Kasumi-1 (cell line): ENCODE measurements around the gene LAD1.

ENCODE experiments used
- DNase-seq, 2 experiments: peaks; one replicate each; lab custom pipeline; 2025; lab: John Stamatoyannopoulos, UW

Gene LAD1

GRCh38 chr1:201391651-201392511 is 7.2 kb downstream of the LAD1 start:
- no peak for DNase-seq

GRCh38 chr1:201391225-201391624 is 7.9 kb downstream of the LAD1 start:
- DNase-seq, result no peak

- DNase-seq, result no peak
Measured at GRCh38 chr1:201389051-201389450, 10.1 kb downstream of the LAD1 start.

- no peak for DNase-seq
Measured at GRCh38 chr1:201386208-201386607, 12.9 kb downstream of the LAD1 start.

- peak; percentile 17 to 29 for DNase-seq
Measured at GRCh38 chr1:201385299-201385891, 13.7 kb downstream of the LAD1 start.

GRCh38 chr1:201384406-201384782 is 14.7 kb downstream of the LAD1 start:
- DNase-seq, result no peak

- DNase-seq, result no peak
Measured at GRCh38 chr1:201383647-201384405, 15.3 kb downstream of the LAD1 start.

- DNase-seq, result no peak
Measured at GRCh38 chr1:201381130-201381529, 18.0 kb downstream of the LAD1 start.

- no peak for DNase-seq
Measured at GRCh38 chr1:201379733-201380242, 19.3 kb downstream of the LAD1 start.

GRCh38 chr1:201378804-201379203 is 20.3 kb downstream of the LAD1 start:
- no peak for DNase-seq

- DNase-seq, result no peak
Measured at GRCh38 chr1:201377611-201378092, 21.5 kb downstream of the LAD1 start, which contains the start of gene TNNT2. TSS of gene TNNT2 (minus strand) at chr1:201377680. CDS start at chr1:201373254, 4,426 bp downstream.

GRCh38 chr1:201376464-201377374 is 22.4 kb downstream of the LAD1 start:
- peak in 1 of 2 experiments; percentile 1 for DNase-seq

- DNase-seq, result no peak
Measured at GRCh38 chr1:201376107-201376463, 23.0 kb downstream of the LAD1 start.

- no peak for DNase-seq
Measured at GRCh38 chr1:201375169-201375568, 24.0 kb downstream of the LAD1 start.

- no peak for DNase-seq
Measured at GRCh38 chr1:201374364-201374763, 24.8 kb downstream of the LAD1 start.

- DNase-seq, result no peak
Measured at GRCh38 chr1:201371792-201372191, 27.3 kb downstream of the LAD1 start.

GRCh38 chr1:201371276-201371675 is 27.8 kb downstream of the LAD1 start:
- DNase-seq, result no peak

- DNase-seq, result no peak
Measured at GRCh38 chr1:201370500-201370899, 28.6 kb downstream of the LAD1 start.

GRCh38 chr1:201369209-201369608 is 29.9 kb downstream of the LAD1 start:
- DNase-seq, result no peak

- DNase-seq, result no peak
Measured at GRCh38 chr1:201366696-201367095, 32.4 kb downstream of the LAD1 start.

GRCh38 chr1:201365251-201365650 is 33.9 kb downstream of the LAD1 start:
- no peak for DNase-seq

GRCh38 chr1:201364808-201365105 is 34.4 kb downstream of the LAD1 start:
- no peak for DNase-seq
